Dendritic cell treated with granulocyte-macrophage colony-stimulating factor and Interleukin-4, amounts not matched to agents 40 ng/mL and 50 ng/mL, for 4 days (primary cell): ENCODE results near the gene ZBTB20.

Source experiments
- H3K27ac Mint-ChIP-seq: one replicate; pipeline ENCODE4 v1.8.0; 2022; ENCODE audit warnings: mild to moderate bottlenecking, mixed read lengths
- H3K27me3 Mint-ChIP-seq: one replicate; pipeline ENCODE4 v1.8.0; 2022; ENCODE audit warnings: mild to moderate bottlenecking, mixed read lengths
- H3K36me3 Mint-ChIP-seq: one replicate; pipeline ENCODE4 v1.8.0; 2022; ENCODE audit warnings: low read depth, mixed read lengths
- H3K4me1 Mint-ChIP-seq: one replicate; pipeline ENCODE4 v1.8.0; 2022; ENCODE audit warnings: low read depth, mixed read lengths
- H3K4me3 Mint-ChIP-seq: one replicate; pipeline ENCODE4 v1.8.0; 2022; ENCODE audit warnings: mild to moderate bottlenecking, moderate library complexity, mixed read lengths
- H3K9me3 Mint-ChIP-seq: one replicate; pipeline ENCODE4 v1.8.0; 2022; ENCODE audit warnings: mixed read lengths
- intact Hi-C: fragments of 100-400 bp; cut with micrococcal nuclease; formaldehyde crosslinking; loops from one replicate; pipeline ENCODE4 v1.15.0; 2022

The ZBTB20 gene

GRCh38 chr3:114608293-114608692 lies 538.8 kb downstream of the ZBTB20 start:
- Mint-ChIP-seq H3K27ac (no peak overlapping the region), H3K4me3 (no peak overlapping the region), H3K9me3 (peaks cover 6% of the 10 kb centered on the region), H3K36me3 (no peaks in the 10 kb centered on the region), H3K27me3 (no peaks in the 10 kb centered on the region), H3K4me1 (no peaks in the 10 kb centered on the region)
- intact Hi-C loops, result no loop called here

GRCh38 chr3:114606336-114606735 lies 540.8 kb downstream of the ZBTB20 start:
- Mint-ChIP-seq H3K36me3 (no peaks in the 10 kb centered on the region), H3K9me3 (no peaks in the 10 kb centered on the region), H3K27ac (no peak overlapping the region), H3K27me3 (no peaks in the 10 kb centered on the region), H3K4me1 (no peaks in the 10 kb centered on the region), H3K4me3 (no peak overlapping the region)
- intact Hi-C loops, result no loop called here

GRCh38 chr3:114600571-114600970 lies 546.5 kb downstream of the ZBTB20 start:
- Mint-ChIP-seq H3K4me3 (no peak overlapping the region), H3K9me3 (no peaks in the 10 kb centered on the region), H3K4me1 (no peaks in the 10 kb centered on the region), H3K27me3 (no peaks in the 10 kb centered on the region), H3K27ac (no peak overlapping the region), H3K36me3 (no peaks in the 10 kb centered on the region)
- intact Hi-C loops, result no loop called here

- no peaks in the 10 kb centered on the region for H3K36me3 Mint-ChIP-seq
- no peak overlapping the region for H3K27ac Mint-ChIP-seq
- H3K27me3 Mint-ChIP-seq, result no peaks in the 10 kb centered on the region
- H3K4me3 Mint-ChIP-seq, result no peak overlapping the region
- no peaks in the 10 kb centered on the region for H3K4me1 Mint-ChIP-seq
- intact Hi-C loops, result no loop called here
- H3K9me3 Mint-ChIP-seq, result no peaks in the 10 kb centered on the region
Measured at GRCh38 chr3:114597871-114598270, 549.2 kb downstream of the ZBTB20 start.

GRCh38 chr3:114597012-114597411 lies 550.1 kb downstream of the ZBTB20 start:
- no peak overlapping the region for H3K4me3 Mint-ChIP-seq
- intact Hi-C loops, result no loop called here
- H3K4me1 Mint-ChIP-seq, result no peaks in the 10 kb centered on the region
- no peaks in the 10 kb centered on the region for H3K9me3 Mint-ChIP-seq
- H3K27me3 Mint-ChIP-seq, result no peaks in the 10 kb centered on the region
- H3K36me3 Mint-ChIP-seq, result no peaks in the 10 kb centered on the region
- H3K27ac Mint-ChIP-seq, result no peak overlapping the region

- Mint-ChIP-seq H3K4me1 (no peaks in the 10 kb centered on the region), H3K27ac (no peak overlapping the region), H3K36me3 (no peaks in the 10 kb centered on the region), H3K4me3 (no peak overlapping the region), H3K9me3 (no peaks in the 10 kb centered on the region), H3K27me3 (no peaks in the 10 kb centered on the region)
- intact Hi-C loops, result no loop called here
Measured at GRCh38 chr3:114596147-114596546, 550.9 kb downstream of the ZBTB20 start.

- no peaks in the 10 kb centered on the region for H3K27me3 Mint-ChIP-seq
- no peak overlapping the region for H3K4me3 Mint-ChIP-seq
- no peak overlapping the region for H3K27ac Mint-ChIP-seq
- intact Hi-C loops, result no loop called here
- no peaks in the 10 kb centered on the region for H3K9me3 Mint-ChIP-seq
- no peaks in the 10 kb centered on the region for H3K4me1 Mint-ChIP-seq
- H3K36me3 Mint-ChIP-seq, result no peaks in the 10 kb centered on the region
Measured at GRCh38 chr3:114595522-114596028, 551.5 kb downstream of the ZBTB20 start.

- intact Hi-C loops, result no loop called here
- Mint-ChIP-seq H3K27ac (no peak overlapping the region), H3K4me3 (no peak overlapping the region), H3K4me1 (no peaks in the 10 kb centered on the region), H3K36me3 (no peaks in the 10 kb centered on the region), H3K9me3 (no peaks in the 10 kb centered on the region), H3K27me3 (no peaks in the 10 kb centered on the region)
Measured at GRCh38 chr3:114590309-114591047, 556.6 kb downstream of the ZBTB20 start.

GRCh38 chr3:114587986-114588385 lies 559.1 kb downstream of the ZBTB20 start:
- Mint-ChIP-seq H3K4me1 (no peaks in the 10 kb centered on the region), H3K9me3 (no peaks in the 10 kb centered on the region), H3K27me3 (no peaks in the 10 kb centered on the region), H3K4me3 (no peak overlapping the region), H3K27ac (no peak overlapping the region), H3K36me3 (no peaks in the 10 kb centered on the region)
- intact Hi-C loops, result no loop called here

- intact Hi-C loops, result no loop called here
Measured at GRCh38 chr3:114586119-114586518, 561.0 kb downstream of the ZBTB20 start.

GRCh38 chr3:114585687-114586086 lies 561.4 kb downstream of the ZBTB20 start:
- Mint-ChIP-seq H3K4me1 (no peaks in the 10 kb centered on the region), H3K27ac (no peak overlapping the region), H3K36me3 (no peaks in the 10 kb centered on the region), H3K4me3 (no peak overlapping the region), H3K9me3 (no peaks in the 10 kb centered on the region), H3K27me3 (no peaks in the 10 kb centered on the region)
- intact Hi-C loops, result no loop called here

More at GRCh38 chr3:114586119-114586518, 561.0 kb downstream of the ZBTB20 start:
- Mint-ChIP-seq H3K27me3 (no peaks in the 10 kb centered on the region), H3K27ac (no peak overlapping the region), H3K36me3 (no peaks in the 10 kb centered on the region), H3K4me3 (no peak overlapping the region), H3K9me3 (no peaks in the 10 kb centered on the region), H3K4me1 (no peaks in the 10 kb centered on the region)

GRCh38 chr3:114584734-114585371 lies 562.2 kb downstream of the ZBTB20 start:
- Mint-ChIP-seq H3K4me3 (no peak overlapping the region), H3K27ac (no peak overlapping the region), H3K9me3 (no peaks in the 10 kb centered on the region), H3K36me3 (no peaks in the 10 kb centered on the region), H3K27me3 (no peaks in the 10 kb centered on the region), H3K4me1 (no peaks in the 10 kb centered on the region)
- intact Hi-C loops, result no loop called here

GRCh38 chr3:114582929-114583328 lies 564.2 kb downstream of the ZBTB20 start:
- Mint-ChIP-seq H3K4me1 (no peaks in the 10 kb centered on the region), H3K27ac (no peak overlapping the region), H3K9me3 (no peaks in the 10 kb centered on the region), H3K36me3 (no peaks in the 10 kb centered on the region), H3K4me3 (no peak overlapping the region), H3K27me3 (no peaks in the 10 kb centered on the region)
- intact Hi-C loops, result no loop called here

GRCh38 chr3:114572364-114573062 lies 574.6 kb downstream of the ZBTB20 start:
- H3K4me3 Mint-ChIP-seq, result no peak overlapping the region
- intact Hi-C loops, result no loop called here
- H3K4me1 Mint-ChIP-seq, result no peaks in the 10 kb centered on the region
- H3K9me3 Mint-ChIP-seq, result no peaks in the 10 kb centered on the region
- H3K27me3 Mint-ChIP-seq, result no peaks in the 10 kb centered on the region
- no peaks in the 10 kb centered on the region for H3K36me3 Mint-ChIP-seq
- H3K27ac Mint-ChIP-seq, result no peak overlapping the region
